ENCODE results near the gene TBXAS1.

- TF ChIP-seq POLR2A (IDR thresholded peaks at IDR 0.05) (no peak), CTCF (IDR thresholded peaks at IDR 0.05) (no peak)
These were observed 89.4 kb downstream of the TBXAS1 start for GRCh38 chr7:139918480-139918879.
